PC-3 (cell line): ENCODE data around the gene LCNL1. TPM values are rescaled to one million over a fixed set of nuclear protein-coding genes. Genes with fewer than 3 reads are reported as not detected.

ENCODE experiments used
- ATAC-seq: fragments of 200-7000 bp; cut with Tn5 transposase; 2 replicates; pipeline ENCODE4 v1.9.1; 2020; ENCODE audit warnings: mild to moderate bottlenecking, moderate library complexity
- BruUV-seq: library from RNA; stranded (reverse); fragments of 400-500 nt; replicated peaks from 2 replicates; lab custom pipeline; 2021; lab: Mats Ljungman, UMichigan
- CTCF ChIA-PET: fragments of 300-600 bp; sonication (Branson Sonifier 250); formaldehyde crosslinking; loops from one replicate; lab custom pipeline; 2022; ENCODE audit warnings: antibody characterized with exemption; lab: Charles Lee
- POLR2A ChIA-PET: fragments of 300-600 bp; sonication (Branson Sonifier 250); formaldehyde crosslinking; loops from one replicate; lab custom pipeline; 2022; ENCODE audit warnings: antibody characterized with exemption; ENCODE audit not compliant: unreplicated experiment; lab: Charles Lee
- DNase-seq: peaks from one replicate; pipeline ENCODE4 v3.0.0-alpha.2; 2015
- H2AFZ ChIP-seq: fragments of 300-600 bp; sonication (generic); 2 replicates; pipeline ENCODE4 v1.6.0; 2016; ENCODE audit warnings: antibody characterized with exemption, low read length
- H3F3A ChIP-seq: fragments of 300-600 bp; sonication (generic); one replicate; pipeline ENCODE4 v1.6.0; 2017; ENCODE audit warnings: antibody characterized with exemption, low read length, control low read depth, mild to moderate bottlenecking; ENCODE audit not compliant: unreplicated experiment
- H3K27ac ChIP-seq: fragments of 300-600 bp; sonication (generic); 2 replicates; pipeline ENCODE4 v1.5.1; 2016; ENCODE audit warnings: mild to moderate bottlenecking, low read length
- H3K27me3 ChIP-seq: fragments of 300-600 bp; sonication (generic); 2 replicates; pipeline ENCODE4 v1.6.1; 2016; ENCODE audit warnings: low read length, mixed read lengths
- H3K36me3 ChIP-seq: fragments of 300-600 bp; sonication (generic); 2 replicates; pipeline ENCODE4 v1.6.1; 2016; ENCODE audit warnings: low read depth, mixed run types, low read length, mixed read lengths
- H3K4me1 ChIP-seq: fragments of 300-600 bp; sonication (generic); 2 replicates; pipeline ENCODE4 v1.5.1; 2016; ENCODE audit warnings: low read length; ENCODE audit not compliant: insufficient read depth
- H3K4me2 ChIP-seq: fragments of 300-600 bp; sonication (generic); 2 replicates; pipeline ENCODE4 v1.6.0; 2016; ENCODE audit warnings: low read length
- H3K4me3 ChIP-seq: fragments of 300-600 bp; sonication (generic); 2 replicates; pipeline ENCODE4 v1.5.1; 2016; ENCODE audit warnings: mild to moderate bottlenecking, low read length, mixed read lengths
- H3K79me2 ChIP-seq: fragments of 300-600 bp; sonication (generic); 2 replicates; pipeline ENCODE4 v1.6.1; 2017; ENCODE audit warnings: low read length, mixed read lengths
- H3K9ac ChIP-seq: fragments of 300-600 bp; sonication (generic); 2 replicates; pipeline ENCODE4 v1.6.0; 2016; ENCODE audit warnings: mild to moderate bottlenecking, low read length
- H3K9me2 ChIP-seq: fragments of 300-600 bp; sonication (generic); replicated peaks from 2 replicates; pipeline ENCODE4 v1.6.1; 2016; ENCODE audit warnings: mixed run types, low read length, mixed read lengths
- H3K9me3 ChIP-seq: fragments of 300-600 bp; sonication (generic); 2 replicates; pipeline ENCODE4 v1.6.1; 2016; ENCODE audit warnings: low read length, mixed read lengths
- H4K20me1 ChIP-seq: fragments of 300-600 bp; sonication (generic); 2 replicates; pipeline ENCODE4 v1.6.1; 2016; ENCODE audit warnings: low read length, mixed read lengths
- EZH2 ChIP-seq: fragments of 300-600 bp; sonication (generic); IDR thresholded peaks from one replicate; pipeline ENCODE4 v1.6.1; 2017; ENCODE audit warnings: antibody characterized with exemption, mild to moderate bottlenecking, low read length; ENCODE audit not compliant: unreplicated experiment
- EZH2phosphoT487 ChIP-seq: fragments of 300-600 bp; sonication (generic); IDR thresholded peaks from 2 replicates; pipeline ENCODE4 v1.6.1; 2018; ENCODE audit warnings: mild to moderate bottlenecking, antibody characterized with exemption, low read length, borderline replicate concordance
- intact Hi-C: fragments of 100-400 bp; cut with micrococcal nuclease; formaldehyde crosslinking; loops from 2 replicates; pipeline ENCODE4 v1.9.0; 2023
- total RNA-seq: library from RNA; depleted of rRNA; stranded (reverse); fragments of >200 nt; gene quantifications from 2 replicates; pipeline ENCODE4 v1.2.3, GENCODE V29; 2014
- TF ChIP-seq, protein P1 (sequence below): fragments of 300-600 bp; sonication (generic); conservative IDR thresholded peaks from 2 replicates; pipeline ENCODE4 v1.5.1; 2017; ENCODE audit warnings: antibody characterized with exemption, low read depth, mild to moderate bottlenecking, low read length

LCNL1 gene
- total RNA-seq, 1 experiment from 2014 or later = not detected

DNA sequence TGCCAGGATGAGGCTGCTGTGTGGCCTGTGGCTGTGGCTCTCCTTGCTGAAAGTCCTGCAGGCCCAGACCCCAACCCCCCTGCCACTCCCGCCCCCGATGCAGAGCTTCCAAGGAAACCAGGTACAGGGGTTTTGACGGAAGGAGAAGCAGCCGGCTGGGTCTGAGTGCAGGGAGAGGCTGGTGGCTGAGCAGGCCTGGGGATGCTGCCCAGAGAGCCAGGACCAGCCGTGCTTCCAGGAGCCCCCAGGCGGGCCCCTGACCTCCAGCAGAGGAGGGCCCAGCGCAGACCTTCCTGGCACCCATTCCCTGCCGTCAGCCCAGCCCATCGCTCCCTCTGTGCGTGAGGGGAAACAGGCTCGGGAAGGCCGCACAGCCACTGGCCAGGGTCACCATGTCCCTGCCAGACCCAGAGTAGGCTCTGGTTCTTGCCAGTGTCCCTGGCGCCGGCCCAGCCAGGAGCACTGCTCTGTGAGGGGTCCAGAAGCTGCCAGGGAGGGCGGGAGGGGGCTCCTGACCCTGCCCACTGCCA lies 30.4 kb upstream of the LCNL1 start:
- intact Hi-C loops = no loop called here
- H3K9me2 ChIP-seq = no peaks in the 10 kb centered on the region
- H3K27ac ChIP-seq = no peak overlapping the region
- no peak overlapping the region for H3K9ac ChIP-seq
- H4K20me1 ChIP-seq = no peaks in the 10 kb centered on the region
- H3K4me3 ChIP-seq = no peak overlapping the region
- ChIA-PET POLR2A (no interaction called here), CTCF (no interaction called here)
- no peak overlapping the region for H3K4me2 ChIP-seq
- H3K9me3 ChIP-seq = no peaks in the 10 kb centered on the region
- no peak for TF ChIP-seq EZH2
- TF ChIP-seq, protein P1, sequence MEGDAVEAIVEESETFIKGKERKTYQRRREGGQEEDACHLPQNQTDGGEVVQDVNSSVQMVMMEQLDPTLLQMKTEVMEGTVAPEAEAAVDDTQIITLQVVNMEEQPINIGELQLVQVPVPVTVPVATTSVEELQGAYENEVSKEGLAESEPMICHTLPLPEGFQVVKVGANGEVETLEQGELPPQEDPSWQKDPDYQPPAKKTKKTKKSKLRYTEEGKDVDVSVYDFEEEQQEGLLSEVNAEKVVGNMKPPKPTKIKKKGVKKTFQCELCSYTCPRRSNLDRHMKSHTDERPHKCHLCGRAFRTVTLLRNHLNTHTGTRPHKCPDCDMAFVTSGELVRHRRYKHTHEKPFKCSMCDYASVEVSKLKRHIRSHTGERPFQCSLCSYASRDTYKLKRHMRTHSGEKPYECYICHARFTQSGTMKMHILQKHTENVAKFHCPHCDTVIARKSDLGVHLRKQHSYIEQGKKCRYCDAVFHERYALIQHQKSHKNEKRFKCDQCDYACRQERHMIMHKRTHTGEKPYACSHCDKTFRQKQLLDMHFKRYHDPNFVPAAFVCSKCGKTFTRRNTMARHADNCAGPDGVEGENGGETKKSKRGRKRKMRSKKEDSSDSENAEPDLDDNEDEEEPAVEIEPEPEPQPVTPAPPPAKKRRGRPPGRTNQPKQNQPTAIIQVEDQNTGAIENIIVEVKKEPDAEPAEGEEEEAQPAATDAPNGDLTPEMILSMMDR = no peak
- TF ChIP-seq EZH2phosphoT487 = no peak
- ATAC-seq = no peak
- no peaks in the 10 kb centered on the region for H3K27me3 ChIP-seq
- H3K79me2 ChIP-seq = no peaks in the 10 kb centered on the region
- H3K4me1 ChIP-seq = peaks cover 16% of the 10 kb centered on the region
- no peak overlapping the region for H2AFZ ChIP-seq
- no peaks in the 10 kb centered on the region for H3F3A ChIP-seq
- no peaks in the 10 kb centered on the region for H3K36me3 ChIP-seq
- BruUV-seq = no TSS peak
- DNase-seq = no peak

DNA sequence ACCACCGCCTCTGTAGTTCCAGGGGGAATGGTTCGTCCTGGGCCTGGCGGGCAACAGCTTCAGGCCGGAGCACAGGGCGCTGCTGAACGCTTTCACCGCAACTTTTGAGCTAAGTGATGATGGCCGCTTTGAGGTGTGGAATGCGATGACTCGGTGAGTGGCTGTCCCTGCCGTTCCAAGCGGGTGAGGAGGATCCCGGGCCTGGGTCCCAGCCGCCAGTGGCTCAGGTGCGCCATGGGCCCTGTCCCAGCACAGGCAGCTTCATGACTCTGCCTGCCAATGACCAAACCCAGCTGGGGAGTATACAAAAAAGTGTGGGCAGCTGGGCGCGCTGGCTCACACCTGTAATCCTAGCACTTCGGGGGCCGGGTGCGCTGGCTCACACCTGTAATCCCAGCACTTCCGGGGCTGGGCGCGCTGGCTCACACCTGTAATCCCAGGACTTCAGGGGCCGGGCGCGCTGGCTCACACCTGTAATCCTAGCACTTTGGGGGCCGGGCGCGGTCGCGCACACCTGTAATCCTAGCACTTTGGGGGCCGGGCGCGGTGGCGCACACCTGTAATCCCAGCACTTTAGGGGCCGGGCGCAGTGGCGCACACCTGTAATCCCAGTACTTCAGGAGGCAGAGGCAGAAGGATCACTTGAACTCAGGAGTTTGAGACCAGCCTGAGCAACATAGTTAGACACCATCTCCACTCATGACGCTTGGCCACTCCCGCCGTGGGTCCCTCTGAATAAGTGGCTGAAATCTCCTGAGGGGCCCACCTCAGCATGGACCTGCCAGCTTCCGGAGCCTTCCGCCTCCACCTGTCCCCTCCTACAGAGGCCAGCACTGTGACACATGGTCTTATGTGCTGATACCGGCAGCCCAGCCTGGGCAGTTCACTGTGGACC lies 29.7 kb upstream of the LCNL1 start:
- H3K36me3 ChIP-seq = no peaks in the 10 kb centered on the region
- no peak overlapping the region for H3K9ac ChIP-seq
- no peak overlapping the region for H2AFZ ChIP-seq
- H3K79me2 ChIP-seq = no peaks in the 10 kb centered on the region
- H3F3A ChIP-seq = no peaks in the 10 kb centered on the region
- TF ChIP-seq EZH2 (no peak), EZH2phosphoT487 (no peak)
- TF ChIP-seq, protein P1 = no peak
- ChIA-PET CTCF (no interaction called here), POLR2A (no interaction called here)
- intact Hi-C loops = no loop called here
- peaks cover 13% of the 10 kb centered on the region for H3K4me1 ChIP-seq
- no TSS peak for BruUV-seq
- H3K4me3 ChIP-seq = no peak overlapping the region
- DNase-seq (no peak), ATAC-seq (no peak)
- no peaks in the 10 kb centered on the region for H3K9me2 ChIP-seq
- no peak overlapping the region for H3K4me2 ChIP-seq
- no peaks in the 10 kb centered on the region for H4K20me1 ChIP-seq
- H3K27ac ChIP-seq = no peak overlapping the region
- H3K9me3 ChIP-seq = no peaks in the 10 kb centered on the region
- no peaks in the 10 kb centered on the region for H3K27me3 ChIP-seq

DNA sequence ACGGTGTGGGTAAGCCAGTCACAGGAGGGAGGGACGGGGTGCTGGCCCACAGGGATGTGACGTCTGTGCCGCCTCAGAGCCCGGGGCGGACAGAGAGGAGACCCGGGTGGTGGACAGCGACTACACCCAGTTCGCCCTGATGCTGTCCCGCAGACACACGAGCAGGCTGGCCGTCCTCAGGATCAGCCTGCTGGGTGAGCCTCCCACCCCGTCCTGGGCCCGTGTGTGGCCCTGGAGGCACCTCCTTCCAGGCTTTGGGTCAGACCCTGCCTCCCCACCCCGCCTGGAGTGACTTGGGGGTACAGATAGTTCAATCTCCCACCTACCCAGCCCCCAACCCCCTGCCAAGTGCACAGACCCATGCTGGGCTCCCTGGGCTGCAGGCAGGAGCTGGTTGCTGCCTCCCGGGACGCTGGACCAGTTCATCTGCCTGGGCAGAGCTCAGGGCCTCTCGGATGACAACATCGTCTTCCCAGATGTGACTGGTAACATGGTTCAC lies 29.0 kb upstream of the LCNL1 start:
- H3K9ac ChIP-seq = no peak overlapping the region
- H3K4me1 ChIP-seq = peaks cover 11% of the 10 kb centered on the region
- ATAC-seq (no peak), DNase-seq (no peak)
- H3K27ac ChIP-seq = no peak overlapping the region
- no peak overlapping the region for H2AFZ ChIP-seq
- no peaks in the 10 kb centered on the region for H3K9me2 ChIP-seq
- H4K20me1 ChIP-seq = no peaks in the 10 kb centered on the region
- H3K4me3 ChIP-seq = no peak overlapping the region
- H3K9me3 ChIP-seq = no peaks in the 10 kb centered on the region
- intact Hi-C loops = no loop called here
- no peak overlapping the region for H3K4me2 ChIP-seq
- no peaks in the 10 kb centered on the region for H3K27me3 ChIP-seq
- ChIA-PET CTCF (no interaction called here), POLR2A (no interaction called here)
- TF ChIP-seq EZH2phosphoT487 = no peak
- TF ChIP-seq EZH2 = no peak
- TF ChIP-seq, protein P1 = no peak
- H3F3A ChIP-seq = no peaks in the 10 kb centered on the region
- no TSS peak for BruUV-seq
- no peaks in the 10 kb centered on the region for H3K36me3 ChIP-seq
- no peaks in the 10 kb centered on the region for H3K79me2 ChIP-seq
